Cardiac muscle cell (in vitro differentiated cells and primary cell): ENCODE results near the gene DAB2IP. TPM values are rescaled to one million over a fixed set of nuclear protein-coding genes. Genes with fewer than 3 reads are reported as not detected.

Experiments
- DNase-seq, 2 donors: peaks; one replicate each; pipeline versions ENCODE4 v3.0.0 to v3.0.0-alpha.2; 2010 to 2017; ENCODE audit warnings: low read depth in 1 of 2, low spot score in 1 of 2
- H3K27ac ChIP-seq: fragments of 200-600 bp; sonication (generic); 2 replicates; pipeline ENCODE4 v1.5.1; 2016
- H3K27me3 ChIP-seq: fragments of 200-600 bp; sonication (generic); 2 replicates; pipeline ENCODE4 v1.6.0; 2016; ENCODE audit warnings: control low read depth
- H3K36me3 ChIP-seq: fragments of 200-600 bp; sonication (generic); 2 replicates; pipeline ENCODE4 v1.5.1; 2016; ENCODE audit warnings: control low read depth
- H3K4me1 ChIP-seq: fragments of 200-600 bp; sonication (generic); 2 replicates; pipeline ENCODE4 v1.8.1; 2017; ENCODE audit warnings: low read depth, mild to moderate bottlenecking, mixed run types
- H3K4me3 ChIP-seq: fragments of 200-600 bp; sonication (generic); 2 replicates; pipeline ENCODE4 v1.5.1; 2016; ENCODE audit warnings: mild to moderate bottlenecking
- H3K9me3 ChIP-seq: fragments of 200-600 bp; sonication (generic); 2 replicates; pipeline ENCODE4 v1.5.1; 2017; ENCODE audit warnings: low read depth, mild to moderate bottlenecking, control low read depth
- CTCF ChIP-seq: IDR thresholded peaks from 2 replicates; pipeline ENCODE4 v1.5.1; 2012; ENCODE audit warnings: low read depth, mild to moderate bottlenecking, low read length
- polyA plus RNA-seq: library from polyadenylated mRNA; unstranded; fragments of >200 nt; fragmentation: Nextera tagmentation; extraction: Ambion mirVana; gene quantifications from 2 replicates; pipeline ENCODE4 v1.2.1, GENCODE V29; 2016
- total RNA-seq: library from RNA; depleted of rRNA; stranded (reverse); fragments of >200 nt; gene quantifications from 2 replicates; pipeline ENCODE4 v1.2.3, GENCODE V29; 2016

Gene DAB2IP
- total and polyA plus RNA-seq, 2 experiments from 2014 or later, result 25.7 to 105 TPM

DNA sequence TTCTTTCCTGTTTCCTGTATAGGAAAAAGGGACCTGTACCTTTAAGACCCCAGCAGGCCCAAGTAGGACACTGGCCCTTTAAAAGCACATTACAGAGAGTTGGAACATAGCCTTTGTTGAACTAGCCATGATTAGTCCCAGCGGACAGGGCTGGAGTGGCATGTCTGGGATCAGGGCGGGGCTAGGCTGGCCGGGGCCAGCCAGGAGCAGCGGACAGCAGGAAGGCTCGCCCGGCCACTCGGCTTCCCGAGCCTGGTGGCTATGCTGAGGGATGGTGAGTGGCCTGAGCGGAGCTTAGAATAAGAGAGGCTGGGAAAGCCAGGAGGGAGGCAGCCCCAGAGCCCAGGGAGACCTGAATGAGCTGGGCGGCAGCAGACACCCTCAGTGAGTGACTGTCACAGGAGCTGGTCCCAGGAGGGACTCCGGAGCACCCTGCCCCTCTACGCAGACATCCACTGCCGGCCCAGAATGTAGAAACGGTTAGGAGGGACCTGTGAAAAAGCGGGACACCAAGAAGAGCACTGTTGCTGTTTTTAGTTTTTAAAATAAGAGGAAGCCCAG is 92.1 kb downstream of the DAB2IP start:
- DNase-seq, result peak; percentile 88 to 90
- Histone ChIP-seq H3K4me1 (peaks cover 42% of the 10 kb centered on the region), H3K27ac (peak overlapping the region; percentile 63)

GRCh38 chr9:121744002-121744686 is 92.7 kb downstream of the DAB2IP start:
- no peaks in the 10 kb centered on the region for H3K27me3 ChIP-seq
- H3K9me3 ChIP-seq, result no peaks in the 10 kb centered on the region
- peak; percentile 36 for TF ChIP-seq CTCF
- H3K4me1 ChIP-seq, result peaks cover 37% of the 10 kb centered on the region
- no peaks in the 10 kb centered on the region for H3K36me3 ChIP-seq
- H3K4me3 ChIP-seq, result no peak overlapping the region
- DNase-seq, result peak; percentile 35 to 61
- H3K27ac ChIP-seq, result peak overlapping the region; percentile 63

More for the DNA sequence above, 92.1 kb downstream of the DAB2IP start:
- no peak for TF ChIP-seq CTCF
- H3K4me3 ChIP-seq, result no peak overlapping the region
- H3K27me3 ChIP-seq, result no peaks in the 10 kb centered on the region
- no peaks in the 10 kb centered on the region for H3K36me3 ChIP-seq
- no peaks in the 10 kb centered on the region for H3K9me3 ChIP-seq

GRCh38 chr9:121744687-121745395 is 93.4 kb downstream of the DAB2IP start:
- H3K9me3 ChIP-seq, result no peaks in the 10 kb centered on the region
- peak in 1 of 2 donors; percentile 23 for DNase-seq
- H3K4me3 ChIP-seq, result no peak overlapping the region
- no peaks in the 10 kb centered on the region for H3K36me3 ChIP-seq
- peak overlapping the region; percentile 14 for H3K27ac ChIP-seq
- H3K4me1 ChIP-seq, result peaks cover 35% of the 10 kb centered on the region
- TF ChIP-seq CTCF, result no peak
- no peaks in the 10 kb centered on the region for H3K27me3 ChIP-seq

DNA sequence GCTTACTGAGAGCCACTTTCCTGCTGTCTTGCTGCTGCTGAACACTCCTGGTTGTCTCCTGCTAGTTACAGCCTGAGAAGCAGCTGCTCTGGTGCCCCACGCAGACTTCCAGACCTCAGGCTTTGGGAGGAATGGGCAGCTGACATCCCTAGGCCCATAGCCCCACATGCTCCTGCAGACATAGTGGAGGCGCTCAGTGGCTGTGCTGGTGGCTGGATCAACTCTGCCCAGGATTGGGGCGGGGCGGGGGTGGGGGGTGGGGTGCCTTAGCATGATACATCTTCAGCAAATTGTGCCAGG is 93.9 kb downstream of the DAB2IP start:
- Histone ChIP-seq H3K4me1 (peaks cover 37% of the 10 kb centered on the region), H3K36me3 (no peaks in the 10 kb centered on the region), H3K27ac (peak overlapping the region; percentile 14)

GRCh38 chr9:121746411-121746810 is 95.0 kb downstream of the DAB2IP start:
- no peak for DNase-seq
- H3K9me3 ChIP-seq, result no peaks in the 10 kb centered on the region
- H3K27me3 ChIP-seq, result no peaks in the 10 kb centered on the region
- H3K4me3 ChIP-seq, result no peak overlapping the region
- no peaks in the 10 kb centered on the region for H3K36me3 ChIP-seq
- TF ChIP-seq CTCF, result no peak
- no peak overlapping the region for H3K27ac ChIP-seq
- H3K4me1 ChIP-seq, result peaks cover 30% of the 10 kb centered on the region

More for the DNA sequence above, 93.9 kb downstream of the DAB2IP start:
- H3K27me3 ChIP-seq, result no peaks in the 10 kb centered on the region
- DNase-seq, result no peak
- H3K4me3 ChIP-seq, result no peak overlapping the region
- no peaks in the 10 kb centered on the region for H3K9me3 ChIP-seq
- no peak for TF ChIP-seq CTCF
